ENCODE data around the gene QRICH1. TPM values are rescaled to one million over a fixed set of nuclear protein-coding genes. Genes with fewer than 3 reads are reported as not detected.

QRICH1 gene
- total and polyA plus RNA-seq, 2 of the 13 experiments (the other 11 are each of a cell fraction or from before 2014, with no cell fraction given) = 52.6 to 102 TPM

DNA sequence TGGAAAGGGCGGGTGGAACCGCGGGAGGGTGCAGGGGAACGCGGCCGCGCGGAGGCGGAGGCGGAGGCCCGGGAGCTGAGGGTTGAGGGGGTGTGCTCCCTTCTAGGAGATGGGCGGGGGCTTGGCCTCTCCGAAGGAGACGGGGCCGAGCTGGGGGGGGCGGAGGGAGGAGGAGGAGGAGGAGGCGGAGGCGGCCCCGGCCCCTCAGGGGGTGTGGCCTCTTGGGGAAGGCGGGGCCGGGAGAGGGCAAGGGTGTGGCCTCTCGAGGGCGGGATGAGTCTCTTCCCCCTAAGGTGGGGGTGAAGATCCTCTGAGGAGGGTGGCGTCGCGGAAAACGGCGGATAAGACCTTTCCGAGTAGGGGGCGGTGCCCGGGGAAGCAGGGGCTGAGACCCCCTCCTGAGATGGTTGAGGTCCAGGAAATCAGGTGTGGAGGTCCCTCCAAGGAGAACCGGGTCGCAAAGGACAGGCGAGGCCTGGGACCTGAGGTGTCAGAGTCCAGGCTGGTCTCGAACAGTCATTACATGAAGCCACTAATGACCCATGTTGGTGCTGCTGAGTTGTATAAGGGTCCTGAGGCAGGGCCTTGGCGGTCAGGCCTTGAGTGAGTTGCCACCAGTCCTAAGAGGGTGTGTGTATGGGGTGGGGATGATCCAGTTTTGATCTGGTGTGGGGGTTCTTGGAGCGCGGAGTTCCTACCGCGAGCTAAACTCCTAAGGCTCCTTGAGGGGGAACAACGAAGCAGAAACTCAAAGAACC is 85.9 kb downstream of the QRICH1 start (continued):
- TF ChIP-seq, protein P1, sequence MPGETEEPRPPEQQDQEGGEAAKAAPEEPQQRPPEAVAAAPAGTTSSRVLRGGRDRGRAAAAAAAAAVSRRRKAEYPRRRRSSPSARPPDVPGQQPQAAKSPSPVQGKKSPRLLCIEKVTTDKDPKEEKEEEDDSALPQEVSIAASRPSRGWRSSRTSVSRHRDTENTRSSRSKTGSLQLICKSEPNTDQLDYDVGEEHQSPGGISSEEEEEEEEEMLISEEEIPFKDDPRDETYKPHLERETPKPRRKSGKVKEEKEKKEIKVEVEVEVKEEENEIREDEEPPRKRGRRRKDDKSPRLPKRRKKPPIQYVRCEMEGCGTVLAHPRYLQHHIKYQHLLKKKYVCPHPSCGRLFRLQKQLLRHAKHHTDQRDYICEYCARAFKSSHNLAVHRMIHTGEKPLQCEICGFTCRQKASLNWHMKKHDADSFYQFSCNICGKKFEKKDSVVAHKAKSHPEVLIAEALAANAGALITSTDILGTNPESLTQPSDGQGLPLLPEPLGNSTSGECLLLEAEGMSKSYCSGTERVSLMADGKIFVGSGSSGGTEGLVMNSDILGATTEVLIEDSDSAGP (CRISPR knock-in tag; IDR thresholded peaks at IDR 0.05; ENCODE audit: borderline replicate concordance) = no peak
- peak; percentile 49; the same call in 1 of the 2 replicates for TF ChIP-seq SP4 (CRISPR knock-in tag; IDR thresholded peaks at IDR 0.05)
- TF ChIP-seq, protein P2, sequence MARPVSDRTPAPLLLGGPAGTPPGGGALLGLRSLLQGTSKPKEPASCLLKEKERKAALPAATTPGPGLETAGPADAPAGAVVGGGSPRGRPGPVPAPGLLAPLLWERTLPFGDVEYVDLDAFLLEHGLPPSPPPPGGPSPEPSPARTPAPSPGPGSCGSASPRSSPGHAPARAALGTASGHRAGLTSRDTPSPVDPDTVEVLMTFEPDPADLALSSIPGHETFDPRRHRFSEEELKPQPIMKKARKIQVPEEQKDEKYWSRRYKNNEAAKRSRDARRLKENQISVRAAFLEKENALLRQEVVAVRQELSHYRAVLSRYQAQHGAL (CRISPR knock-in tag; IDR thresholded peaks at IDR 0.05; ENCODE audit: not compliant biosample characterization) = no peak
- TF ChIP-seq, protein P3, sequence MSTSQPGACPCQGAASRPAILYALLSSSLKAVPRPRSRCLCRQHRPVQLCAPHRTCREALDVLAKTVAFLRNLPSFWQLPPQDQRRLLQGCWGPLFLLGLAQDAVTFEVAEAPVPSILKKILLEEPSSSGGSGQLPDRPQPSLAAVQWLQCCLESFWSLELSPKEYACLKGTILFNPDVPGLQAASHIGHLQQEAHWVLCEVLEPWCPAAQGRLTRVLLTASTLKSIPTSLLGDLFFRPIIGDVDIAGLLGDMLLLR (CRISPR knock-in tag; IDR thresholded peaks at IDR 0.05) = no peak
- TF ChIP-seq SP1 (IDR thresholded peaks at IDR 0.05) = no peak
- 0 out of 2 replicates have a peak, but pooled peaks have one; percentile 32 for TF ChIP-seq SP1 (CRISPR knock-in tag; IDR thresholded peaks at IDR 0.05)
- TF ChIP-seq ZNF577 (CRISPR knock-in tag; IDR thresholded peaks at IDR 0.05; ENCODE audit: borderline replicate concordance, low read depth) = no peak
- 0 out of 2 replicates have a peak, but pooled peaks have one; percentile 48 for TF ChIP-seq IRX3 (CRISPR knock-in tag; IDR thresholded peaks at IDR 0.05; ENCODE audit: borderline replicate concordance, low read depth)
- TF ChIP-seq ATAD3A (CRISPR knock-in tag; IDR thresholded peaks at IDR 0.05) = no peak
- TF ChIP-seq GATA4 (IDR thresholded peaks at IDR 0.05; ENCODE audit: borderline replicate concordance, low read depth) = no peak
- TF ChIP-seq KDM5A (IDR thresholded peaks at IDR 0.05; ENCODE audit: borderline replicate concordance, low read length) = peak; percentile 10; the same call in 1 of the 2 replicates
- no peak for TF ChIP-seq JUNB (CRISPR knock-in tag; IDR thresholded peaks at IDR 0.05; ENCODE audit: borderline replicate concordance)
- TF ChIP-seq MIER2 (CRISPR knock-in tag; IDR thresholded peaks at IDR 0.05) = no peak
- no peak for TF ChIP-seq ETV6 (CRISPR knock-in tag; conservative IDR thresholded peaks at IDR 0.05)
- TF ChIP-seq, protein P4, sequence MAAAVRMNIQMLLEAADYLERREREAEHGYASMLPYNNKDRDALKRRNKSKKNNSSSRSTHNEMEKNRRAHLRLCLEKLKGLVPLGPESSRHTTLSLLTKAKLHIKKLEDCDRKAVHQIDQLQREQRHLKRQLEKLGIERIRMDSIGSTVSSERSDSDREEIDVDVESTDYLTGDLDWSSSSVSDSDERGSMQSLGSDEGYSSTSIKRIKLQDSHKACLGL (CRISPR knock-in tag; IDR thresholded peaks at IDR 0.05) = no peak
- TF ChIP-seq ZNF138 (CRISPR knock-in tag; IDR thresholded peaks at IDR 0.05; ENCODE audit: low read depth) = no peak
- TF ChIP-seq, protein P5, sequence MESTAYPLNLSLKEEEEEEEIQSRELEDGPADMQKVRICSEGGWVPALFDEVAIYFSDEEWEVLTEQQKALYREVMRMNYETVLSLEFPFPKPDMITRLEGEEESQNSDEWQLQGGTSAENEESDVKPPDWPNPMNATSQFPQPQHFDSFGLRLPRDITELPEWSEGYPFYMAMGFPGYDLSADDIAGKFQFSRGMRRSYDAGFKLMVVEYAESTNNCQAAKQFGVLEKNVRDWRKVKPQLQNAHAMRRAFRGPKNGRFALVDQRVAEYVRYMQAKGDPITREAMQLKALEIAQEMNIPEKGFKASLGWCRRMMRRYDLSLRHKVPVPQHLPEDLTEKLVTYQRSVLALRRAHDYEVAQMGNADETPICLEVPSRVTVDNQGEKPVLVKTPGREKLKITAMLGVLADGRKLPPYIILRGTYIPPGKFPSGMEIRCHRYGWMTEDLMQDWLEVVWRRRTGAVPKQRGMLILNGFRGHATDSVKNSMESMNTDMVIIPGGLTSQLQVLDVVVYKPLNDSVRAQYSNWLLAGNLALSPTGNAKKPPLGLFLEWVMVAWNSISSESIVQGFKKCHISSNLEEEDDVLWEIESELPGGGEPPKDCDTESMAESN (CRISPR knock-in tag; conservative IDR thresholded peaks at IDR 0.05) = no peak
- TF ChIP-seq ZNF446 (CRISPR knock-in tag; IDR thresholded peaks at IDR 0.05) = no peak
- TF ChIP-seq RARA (CRISPR knock-in tag; IDR thresholded peaks at IDR 0.05) = no peak
- TF ChIP-seq, protein P6, sequence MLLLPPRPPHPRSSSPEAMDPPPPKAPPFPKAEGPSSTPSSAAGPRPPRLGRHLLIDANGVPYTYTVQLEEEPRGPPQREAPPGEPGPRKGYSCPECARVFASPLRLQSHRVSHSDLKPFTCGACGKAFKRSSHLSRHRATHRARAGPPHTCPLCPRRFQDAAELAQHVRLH (CRISPR knock-in tag; IDR thresholded peaks at IDR 0.05; ENCODE audit: borderline replicate concordance, low read depth) = 0 out of 2 replicates have a peak, but pooled peaks have one; percentile 19
- no peak for TF ChIP-seq HNF4A (CRISPR knock-in tag; IDR thresholded peaks at IDR 0.05)
- TF ChIP-seq SPEN (CRISPR knock-in tag; IDR thresholded peaks at IDR 0.05; ENCODE audit: low read depth) = no peak

Measured in HepG2 (cell line).